IMR-90 (cell line): ENCODE results near the gene IL5RA. TPM values are rescaled to one million over a fixed set of nuclear protein-coding genes. Genes with fewer than 3 reads are reported as not detected.
A peak's percentile ranks its signal among the peaks of the same experiment; 100 is the strongest.

Experiments
- ATAC-seq: fragments of 200-7000 bp; cut with Tn5 transposase; 2 replicates; pipeline ENCODE4 v1.9.1; 2020; ENCODE audit warnings: low read depth, mild to moderate bottlenecking, moderate library complexity
- BruUV-seq: library from RNA; stranded (reverse); fragments of 400-500 nt; replicated peaks from 2 replicates; lab custom pipeline; 2021; lab: Mats Ljungman, UMichigan
- CTCF ChIA-PET: fragments of 300-600 bp; formaldehyde crosslinking; extraction: SDS; loops from one replicate; lab custom pipeline; 2021; ENCODE audit warnings: antibody characterized with exemption; lab: Yijun Ruan, JAX
- POLR2A ChIA-PET: fragments of 300-600 bp; sonication (Branson Sonifier 250); formaldehyde crosslinking; loops from one replicate; lab custom pipeline; 2022; ENCODE audit warnings: antibody characterized with exemption; ENCODE audit not compliant: unreplicated experiment; lab: Charles Lee
- DNase-seq: peaks from one replicate; pipeline ENCODE4 v3.0.0; 2013
- H2AFZ ChIP-seq: replicated peaks from 2 replicates; pipeline ENCODE3; 2013; ENCODE audit warnings: low read length, mild to moderate bottlenecking; ENCODE audit not compliant: poor library complexity
- H2AK5ac ChIP-seq: 2 replicates; pipeline ENCODE4 v1.6.1; 2013; ENCODE audit warnings: low read depth, low read length, inconsistent platforms
- H2AK9ac ChIP-seq: replicated peaks from 2 replicates; pipeline ENCODE3; 2013; ENCODE audit warnings: mild to moderate bottlenecking, low read depth, low read length, moderate library complexity; ENCODE audit not compliant: poor library complexity
- H2BK120ac ChIP-seq: 2 replicates; pipeline ENCODE4 v1.6.1; 2013; ENCODE audit warnings: low read depth, low read length, inconsistent platforms
- H2BK15ac ChIP-seq: 3 replicates; pipeline ENCODE4 v1.6.1; 2013; ENCODE audit warnings: low read depth, low read length, inconsistent platforms
- H2BK20ac ChIP-seq: 2 replicates; pipeline ENCODE4 v1.6.1; 2013; ENCODE audit warnings: low read depth, mild to moderate bottlenecking, inconsistent platforms, low read length, moderate library complexity
- H2BK5ac ChIP-seq: 2 replicates; pipeline ENCODE4 v1.6.1; 2013; ENCODE audit warnings: mild to moderate bottlenecking, low read depth, low read length, inconsistent platforms; ENCODE audit not compliant: poor library complexity, severe bottlenecking
- H3K14ac ChIP-seq: replicated peaks from 2 replicates; pipeline ENCODE4 v1.6.1; 2013; ENCODE audit warnings: low read depth, low read length, inconsistent platforms
- H3K18ac ChIP-seq: 2 replicates; pipeline ENCODE4 v1.6.1; 2013; ENCODE audit warnings: low read depth, low read length, control low read depth
- H3K23ac ChIP-seq: 2 replicates; pipeline ENCODE4 v1.6.1; 2013; ENCODE audit warnings: low read depth, low read length, inconsistent platforms
- H3K27ac ChIP-seq: 2 replicates; pipeline ENCODE4 v1.5.1; 2013; ENCODE audit warnings: mild to moderate bottlenecking, control low read depth, low read length; ENCODE audit not compliant: insufficient read depth
- H3K27me3 ChIP-seq: 2 replicates; pipeline ENCODE4 v1.6.1; 2013; ENCODE audit warnings: low read length; ENCODE audit not compliant: control insufficient read depth, insufficient read depth
- H3K36me3 ChIP-seq: 2 replicates; pipeline ENCODE4 v1.6.1; 2013; ENCODE audit warnings: low read length, mixed read lengths; ENCODE audit not compliant: control insufficient read depth, insufficient read depth
- H3K4ac ChIP-seq: 2 replicates; pipeline ENCODE4 v1.6.1; 2013; ENCODE audit warnings: low read depth, low read length, inconsistent platforms
- H3K4me1 ChIP-seq: 2 replicates; pipeline ENCODE4 v1.6.1; 2013; ENCODE audit warnings: low read length, mixed read lengths; ENCODE audit not compliant: control insufficient read depth, insufficient read depth
- H3K4me2 ChIP-seq: 2 replicates; pipeline ENCODE4 v1.6.1; 2013; ENCODE audit warnings: low read depth, mild to moderate bottlenecking, control low read depth, low read length, moderate library complexity
- H3K4me3 ChIP-seq: 2 replicates; pipeline ENCODE4 v1.5.1; 2013; ENCODE audit warnings: low read depth, mild to moderate bottlenecking, control low read depth, low read length, moderate library complexity; ENCODE audit not compliant: insufficient read depth
- H3K56ac ChIP-seq: 2 replicates; pipeline ENCODE4 v1.6.1; 2013; ENCODE audit warnings: low read length, inconsistent platforms; ENCODE audit not compliant: insufficient read depth; ENCODE audit errors: extremely low read depth
- H3K79me1 ChIP-seq, 2 experiments: 2 replicates each; pipeline ENCODE4 v1.6.1; 2013; ENCODE audit warnings: low read length in 2 of 2, inconsistent platforms in 1 of 2, low read depth in 1 of 2
- H3K9ac ChIP-seq: 2 replicates; pipeline ENCODE4 v1.6.1; 2013; ENCODE audit warnings: low read depth, low read length, control low read depth
- H3K9me1 ChIP-seq: 2 replicates; pipeline ENCODE4 v1.6.1; 2013; ENCODE audit warnings: low read length, inconsistent platforms; ENCODE audit not compliant: insufficient read depth
- H3K9me3 ChIP-seq: 2 replicates; pipeline ENCODE4 v1.6.1; 2013; ENCODE audit warnings: low read length; ENCODE audit not compliant: control insufficient read depth, insufficient read depth
- H4K20me1 ChIP-seq: 2 replicates; pipeline ENCODE4 v1.6.1; 2013; ENCODE audit warnings: low read length, inconsistent platforms; ENCODE audit not compliant: insufficient read depth
- H4K5ac ChIP-seq: 2 replicates; pipeline ENCODE4 v1.6.1; 2013; ENCODE audit warnings: mild to moderate bottlenecking, low read depth, low read length, control low read depth
- H4K8ac ChIP-seq, 2 experiments: 2 replicates each; pipeline ENCODE4 v1.6.1; 2013; ENCODE audit warnings: low read depth in 2 of 2, low read length in 2 of 2, control low read depth in 1 of 2, inconsistent platforms in 1 of 2
- H4K91ac ChIP-seq: 2 replicates; pipeline ENCODE4 v1.6.1; 2013; ENCODE audit warnings: low read depth, low read length, inconsistent platforms; ENCODE audit not compliant: insufficient read depth
- MAFK ChIP-seq: IDR thresholded peaks from 2 replicates; pipeline ENCODE4 v1.6.1; 2012; ENCODE audit warnings: low read depth, low read length, improper control_type of control experiment
- MAZ ChIP-seq: IDR thresholded peaks from 2 replicates; pipeline ENCODE4 v1.6.1; 2012; ENCODE audit warnings: low read depth, mild to moderate bottlenecking, low read length, improper control_type of control experiment, moderate library complexity, borderline replicate concordance
- SMC3 ChIP-seq: fragments of 150-350 bp; IDR thresholded peaks from 2 replicates; pipeline ENCODE4 v1.6.1; 2016; ENCODE audit warnings: low read depth, mild to moderate bottlenecking, antibody characterized with exemption, low read length, moderate library complexity
- WGBS, 2 experiments: methylation state at CpG; one replicate each; pipeline versions ENCODE4 v1.1.5 to v1.1.7; 2013; ENCODE audit warnings: missing lambda C conversion rate in 2 of 2; ENCODE audit not compliant: insufficient read length in 1 of 2; ENCODE audit errors: extremely low coverage in 2 of 2; 5-methylcytosine and 5-hydroxymethylcytosine counted together
- dilution Hi-C: fragments of 300-500 bp; cut with HindIII; formaldehyde crosslinking; loops from one replicate; pipeline ENCODE4 v1.14.3; 2018; ENCODE audit warnings: low sequenced_read_pairs; ENCODE audit not compliant: unreplicated experiment
- in situ Hi-C: fragments of 300-500 bp; cut with MboI; formaldehyde crosslinking; loops from 3 replicates; pipeline ENCODE4 v1.14.3; 2019; ENCODE audit warnings: low sequenced_read_pairs, inconsistent platforms, mixed read lengths
- intact Hi-C: fragments of 100-400 bp; cut with micrococcal nuclease; formaldehyde crosslinking; loops from 2 replicates; pipeline ENCODE4 v1.10.0; 2022
- polyA plus RNA-seq, 3 experiments: library from polyadenylated mRNA; depleted of rRNA; stranded (reverse); fragments of >200 nt; gene quantifications; 2 replicates each; pipeline ENCODE4 v1.2.3, GENCODE V29; 2012; ENCODE audit warnings: low replicate concordance in 1 of 3
- total RNA-seq: library from RNA; depleted of rRNA; stranded (reverse); fragments of >200 nt; gene quantifications from 2 replicates; pipeline ENCODE4 v1.2.3, GENCODE V29; 2012
- TF ChIP-seq, protein P1 (sequence below): fragments of 150-350 bp; IDR thresholded peaks from 2 replicates; pipeline ENCODE4 v1.6.1; 2017; ENCODE audit warnings: mild to moderate bottlenecking, antibody characterized with exemption, low read length, low read depth

IL5RA gene
- total and polyA plus RNA-seq, 2 of the 4 experiments (the other 2 are of a cell fraction): not detected

DNA sequence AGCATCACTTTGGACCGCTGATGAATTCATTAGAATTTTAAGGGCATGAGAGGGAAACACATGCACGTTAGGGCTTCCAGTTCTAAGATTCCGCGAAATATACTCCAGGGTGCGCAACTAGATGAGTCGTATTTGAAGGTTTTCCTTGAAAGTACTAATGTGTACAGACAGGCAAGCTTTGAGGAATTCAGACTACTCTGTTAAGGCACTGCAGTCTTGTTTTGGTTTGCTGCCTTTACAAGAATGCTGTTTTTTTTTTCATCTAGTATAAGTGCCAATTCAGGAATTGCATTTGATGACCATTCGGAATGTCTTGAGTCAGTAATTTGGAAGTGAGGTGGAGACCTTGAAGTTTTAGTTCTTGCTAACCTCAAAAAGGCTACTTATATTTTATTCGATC, 35.7 kb upstream of the IL5RA start:
- no peak overlapping the region for H3K4me2 ChIP-seq
- no peak overlapping the region for H3K27ac ChIP-seq
- ChIA-PET POLR2A (no interaction called here), CTCF (no interaction called here)
- WGBS, 2 experiments: no CpG with 5 or more reads among the region's 8 CpGs
- H3K56ac ChIP-seq: no peak overlapping the region
- DNase-seq: peak; percentile 64
- H3K14ac ChIP-seq: no peak overlapping the region
- no peak overlapping the region for H4K91ac ChIP-seq
- H2AK9ac ChIP-seq: no peak overlapping the region
- no peak overlapping the region for H2AFZ ChIP-seq
- H3K4me1 ChIP-seq: no peaks in the 10 kb centered on the region; the same call in 1 of the 2 replicates
- no peak overlapping the region for H2AK5ac ChIP-seq
- no peak overlapping the region for H4K8ac ChIP-seq
- no peaks in the 10 kb centered on the region for H3K9me1 ChIP-seq
- TF ChIP-seq, protein P1, sequence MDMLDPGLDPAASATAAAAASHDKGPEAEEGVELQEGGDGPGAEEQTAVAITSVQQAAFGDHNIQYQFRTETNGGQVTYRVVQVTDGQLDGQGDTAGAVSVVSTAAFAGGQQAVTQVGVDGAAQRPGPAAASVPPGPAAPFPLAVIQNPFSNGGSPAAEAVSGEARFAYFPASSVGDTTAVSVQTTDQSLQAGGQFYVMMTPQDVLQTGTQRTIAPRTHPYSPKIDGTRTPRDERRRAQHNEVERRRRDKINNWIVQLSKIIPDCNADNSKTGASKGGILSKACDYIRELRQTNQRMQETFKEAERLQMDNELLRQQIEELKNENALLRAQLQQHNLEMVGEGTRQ: no peak
- TF ChIP-seq MAZ (no peak), SMC3 (no peak), MAFK (no peak)
- H3K4ac ChIP-seq: no peak overlapping the region
- no peak overlapping the region for H3K4me3 ChIP-seq
- peaks cover 3 to 7% of the 10 kb centered on the region in 2 experiments for H3K79me1 ChIP-seq
- H3K36me3 ChIP-seq: peaks cover 20% of the 10 kb centered on the region
- peak; percentile 60 for ATAC-seq
- H3K27me3 ChIP-seq: no peaks in the 10 kb centered on the region
- no peak overlapping the region for H2BK120ac ChIP-seq
- dilution Hi-C loops: no loop called here
- intact Hi-C loops: no loop called here
- no peaks in the 10 kb centered on the region for H4K20me1 ChIP-seq
- no peak overlapping the region for H4K5ac ChIP-seq
- no peak overlapping the region for H3K23ac ChIP-seq
- H3K9ac ChIP-seq: no peak overlapping the region
- in situ Hi-C loops: no loop called here
- no peak overlapping the region for H3K18ac ChIP-seq
- no peaks in the 10 kb centered on the region for H3K9me3 ChIP-seq
- no peak overlapping the region for H2BK15ac ChIP-seq
- no peak overlapping the region for H2BK5ac ChIP-seq
- no TSS peak for BruUV-seq
- H2BK20ac ChIP-seq: no peak overlapping the region
